ENCODE measurements around the gene SHROOM3. TPM values are rescaled to one million over a fixed set of nuclear protein-coding genes. Genes with fewer than 3 reads are reported as not detected.

Gene SHROOM3
- total and polyA plus RNA-seq, 2 of the 13 experiments (the other 11 are each of a cell fraction or from before 2014, with no cell fraction given), result 0.01 TPM; not detected in 1

GRCh38 chr4:76787898-76788297, 352.9 kb downstream of the SHROOM3 start (continued):
- TF ChIP-seq ZNF142 (CRISPR knock-in tag; IDR thresholded peaks at IDR 0.05), result no peak
- TF ChIP-seq ZNF367 (CRISPR knock-in tag; IDR thresholded peaks at IDR 0.05; ENCODE audit: borderline replicate concordance), result no peak
- no peak for TF ChIP-seq MYC (CRISPR knock-in tag; IDR thresholded peaks at IDR 0.05; ENCODE audit: borderline replicate concordance)
- no peak for TF ChIP-seq ERF (CRISPR knock-in tag; IDR thresholded peaks at IDR 0.05)
- TF ChIP-seq SMYD3 (CRISPR knock-in tag; IDR thresholded peaks at IDR 0.05), result no peak
- TF ChIP-seq ZNF644 (CRISPR knock-in tag; IDR thresholded peaks at IDR 0.05; ENCODE audit: low read depth), result no peak
- no peak for TF ChIP-seq BHLHE40 (IDR thresholded peaks at IDR 0.05; ENCODE audit: low read length)
- no peak for TF ChIP-seq JUNB (CRISPR knock-in tag; IDR thresholded peaks at IDR 0.05; ENCODE audit: borderline replicate concordance)
- TF ChIP-seq ZNF788 (CRISPR knock-in tag; IDR thresholded peaks at IDR 0.05; ENCODE audit: borderline replicate concordance), result no peak
- TF ChIP-seq ZNF432 (CRISPR knock-in tag; IDR thresholded peaks at IDR 0.05; ENCODE audit: borderline replicate concordance), result no peak

All from HepG2 (cell line).